Hematopoietic multipotent progenitor cell treated with erythropoietin and hydrocortisone succinate and interleukin-3 and kit ligand, for 4 days (in vitro differentiated cells): ENCODE measurements around the gene HRH3.
A peak's percentile ranks its signal among the peaks of the same experiment; 100 is the strongest.

ENCODE experiments used
- DNase-seq: peaks from one replicate; pipeline ENCODE4 v3.0.0-alpha.2; 2015

HRH3 gene

GRCh38 chr20:62243906-62244515, 23.9 kb upstream of the HRH3 start:
- DNase-seq, result no peak

GRCh38 chr20:62243106-62243505, 23.0 kb upstream of the HRH3 start:
- DNase-seq, result no peak

- no peak for DNase-seq
These were observed 22.1 kb upstream of the HRH3 start for GRCh38 chr20:62242176-62242575.

GRCh38 chr20:62241506-62241905, 21.4 kb upstream of the HRH3 start:
- no peak for DNase-seq

GRCh38 chr20:62240020-62240685, 20.1 kb upstream of the HRH3 start:
- no peak for DNase-seq

GRCh38 chr20:62239278-62239879, 19.3 kb upstream of the HRH3 start:
- no peak for DNase-seq

- DNase-seq, result peak; percentile 18
These were observed 18.6 kb upstream of the HRH3 start for GRCh38 chr20:62238569-62239277.

GRCh38 chr20:62237801-62238568, 17.9 kb upstream of the HRH3 start, which contains the start of gene OSBPL2:
Gene OSBPL2, plus strand, starts transcription at chr20:62238521. Its CDS starts 17,664 bp downstream, at chr20:62256185.
- peak; percentile 99 for DNase-seq

GRCh38 chr20:62237514-62237800, 17.4 kb upstream of the HRH3 start:
- no peak for DNase-seq

GRCh38 chr20:62236766-62237513, 16.9 kb upstream of the HRH3 start:
- DNase-seq, result no peak

GRCh38 chr20:62236200-62236599, 16.1 kb upstream of the HRH3 start:
- DNase-seq, result no peak

GRCh38 chr20:62235777-62236157, 15.7 kb upstream of the HRH3 start:
- DNase-seq, result no peak

GRCh38 chr20:62235001-62235776, 15.1 kb upstream of the HRH3 start:
- peak; percentile 80 for DNase-seq

GRCh38 chr20:62234339-62234738, 14.3 kb upstream of the HRH3 start:
- no peak for DNase-seq

GRCh38 chr20:62233684-62234083, 13.6 kb upstream of the HRH3 start:
- no peak for DNase-seq

GRCh38 chr20:62232770-62233645, 12.9 kb upstream of the HRH3 start:
- no peak for DNase-seq

- DNase-seq, result no peak
These were observed 12.1 kb upstream of the HRH3 start for GRCh38 chr20:62232194-62232593.

GRCh38 chr20:62231292-62231691, 11.2 kb upstream of the HRH3 start:
- DNase-seq, result no peak

- DNase-seq, result no peak
These were observed 10.6 kb upstream of the HRH3 start for GRCh38 chr20:62230696-62231095.

- no peak for DNase-seq
These were observed 10.2 kb upstream of the HRH3 start for GRCh38 chr20:62230276-62230675.

- DNase-seq, result no peak
These were observed 9.6 kb upstream of the HRH3 start for GRCh38 chr20:62229667-62230066.
